Brain microvascular endothelial cell (primary cell): ENCODE results near the gene PPM1F.

Source experiments
- DNase-seq: peaks from one replicate; pipeline ENCODE4 v3.0.0-alpha.2; 2020
- H3K27ac ChIP-seq: fragments of 250-450 bp; sonication (Bioruptor Pico); 2 replicates; pipeline ENCODE4 v1.5.1; 2020; ENCODE audit warnings: mild to moderate bottlenecking, moderate library complexity
- H3K27me3 ChIP-seq: fragments of 250-450 bp; sonication (Bioruptor Pico); replicated peaks from 2 replicates; pipeline ENCODE4 v1.5.1; 2020; ENCODE audit warnings: mild to moderate bottlenecking
- H3K36me3 ChIP-seq: fragments of 250-450 bp; sonication (Bioruptor Pico); replicated peaks from 2 replicates; pipeline ENCODE4 v1.5.1; 2020; ENCODE audit warnings: mild to moderate bottlenecking
- H3K4me3 ChIP-seq: 2 replicates; pipeline ENCODE4 v1.5.1; 2011; ENCODE audit warnings: low read depth, mild to moderate bottlenecking, control low read depth, low read length, moderate library complexity
- in situ Hi-C: cut with HindIII; loops from 2 replicates; pipeline ENCODE4 v1.10.0; 2017; ENCODE audit warnings: low sequenced_read_pairs, low pct_ligation_motif_present
- TF ChIP-seq, protein P1 (sequence below): IDR thresholded peaks from 2 replicates; pipeline ENCODE4 v1.5.1; 2011; ENCODE audit warnings: low read depth, mild to moderate bottlenecking, moderate library complexity, low read length, control low read depth, inconsistent platforms; ENCODE audit errors: missing control alignments

Gene PPM1F

DNA sequence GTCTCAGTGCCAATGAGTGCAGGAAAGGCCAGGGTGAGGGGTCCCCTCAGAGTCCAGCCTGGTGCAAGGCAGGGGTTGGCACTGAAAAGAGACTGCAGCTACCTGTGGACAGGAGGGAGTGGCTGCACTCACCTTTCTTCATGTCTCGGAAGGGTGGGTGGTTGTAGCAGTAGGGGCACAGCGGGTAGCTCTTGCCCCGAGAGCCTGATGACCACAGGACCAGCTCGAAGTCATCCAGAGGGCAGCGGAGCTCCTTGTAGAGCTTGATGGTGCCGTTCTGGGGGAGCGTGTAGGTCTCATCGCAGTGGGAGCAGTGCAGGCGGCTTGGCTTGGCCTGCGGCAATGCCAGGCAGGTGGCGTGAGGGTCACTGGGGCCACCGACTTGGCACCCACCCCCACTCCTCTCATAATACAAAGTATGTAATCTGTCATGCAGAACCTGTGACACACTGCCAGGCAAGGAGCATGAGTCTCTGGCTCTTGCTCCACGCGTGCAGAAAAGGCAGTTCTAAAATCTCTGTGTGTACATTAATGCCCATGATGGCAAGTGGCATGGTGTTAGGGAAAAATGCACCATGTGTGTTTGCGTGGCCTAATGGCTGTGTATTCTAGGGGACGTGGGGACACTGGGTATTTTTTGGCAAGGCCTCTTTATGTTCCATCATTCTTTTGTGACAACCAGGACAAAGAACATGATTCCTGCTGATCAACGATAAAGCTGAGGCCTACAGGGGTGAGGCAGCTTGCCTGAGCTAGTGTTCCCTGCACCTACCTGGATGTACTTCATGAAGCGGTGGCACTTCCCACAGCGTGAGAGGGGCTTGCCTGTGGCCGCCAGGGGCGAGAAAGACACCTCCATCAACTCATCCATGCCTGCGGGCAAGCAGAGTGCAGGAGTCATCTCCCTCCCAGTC lies 6.0 kb upstream of the PPM1F start:
- Histone ChIP-seq H3K27me3 (no peaks in the 10 kb centered on the region), H3K36me3 (peaks cover 50% of the 10 kb centered on the region), H3K27ac (no peak overlapping the region), H3K4me3 (no peak overlapping the region)
- TF ChIP-seq, protein P1, sequence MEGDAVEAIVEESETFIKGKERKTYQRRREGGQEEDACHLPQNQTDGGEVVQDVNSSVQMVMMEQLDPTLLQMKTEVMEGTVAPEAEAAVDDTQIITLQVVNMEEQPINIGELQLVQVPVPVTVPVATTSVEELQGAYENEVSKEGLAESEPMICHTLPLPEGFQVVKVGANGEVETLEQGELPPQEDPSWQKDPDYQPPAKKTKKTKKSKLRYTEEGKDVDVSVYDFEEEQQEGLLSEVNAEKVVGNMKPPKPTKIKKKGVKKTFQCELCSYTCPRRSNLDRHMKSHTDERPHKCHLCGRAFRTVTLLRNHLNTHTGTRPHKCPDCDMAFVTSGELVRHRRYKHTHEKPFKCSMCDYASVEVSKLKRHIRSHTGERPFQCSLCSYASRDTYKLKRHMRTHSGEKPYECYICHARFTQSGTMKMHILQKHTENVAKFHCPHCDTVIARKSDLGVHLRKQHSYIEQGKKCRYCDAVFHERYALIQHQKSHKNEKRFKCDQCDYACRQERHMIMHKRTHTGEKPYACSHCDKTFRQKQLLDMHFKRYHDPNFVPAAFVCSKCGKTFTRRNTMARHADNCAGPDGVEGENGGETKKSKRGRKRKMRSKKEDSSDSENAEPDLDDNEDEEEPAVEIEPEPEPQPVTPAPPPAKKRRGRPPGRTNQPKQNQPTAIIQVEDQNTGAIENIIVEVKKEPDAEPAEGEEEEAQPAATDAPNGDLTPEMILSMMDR: no peak
- in situ Hi-C loops: no loop called here
- no peak for DNase-seq

DNA sequence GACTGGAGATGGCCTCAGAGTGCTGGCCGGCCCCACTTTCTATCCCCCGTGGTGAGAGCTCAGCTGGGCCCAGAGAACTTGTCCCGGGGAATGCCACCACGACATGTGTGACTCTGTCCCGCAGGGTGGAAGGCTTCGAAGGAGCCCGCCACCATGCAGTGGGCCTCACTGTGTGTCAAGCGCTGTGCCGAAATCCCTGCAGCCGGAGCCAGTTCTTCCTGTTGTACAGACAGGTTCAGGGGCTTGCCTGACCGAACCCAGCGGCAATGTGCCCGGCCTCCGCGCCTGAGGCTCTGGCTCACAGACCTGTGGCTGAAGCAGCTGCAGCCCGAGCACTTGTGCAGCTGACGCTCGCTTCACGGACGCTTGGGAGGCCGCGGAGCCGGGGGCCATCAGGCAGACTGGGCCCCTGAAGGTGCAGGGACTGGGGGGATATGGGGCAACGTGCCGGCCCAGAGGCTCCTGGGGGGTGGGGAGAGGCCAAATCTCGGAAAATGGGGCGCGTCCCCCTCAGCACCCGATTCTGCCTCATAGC lies 650 bp downstream of the PPM1F start:
- peak; percentile 34 for DNase-seq
- no peak overlapping the region for H3K27ac ChIP-seq

DNA sequence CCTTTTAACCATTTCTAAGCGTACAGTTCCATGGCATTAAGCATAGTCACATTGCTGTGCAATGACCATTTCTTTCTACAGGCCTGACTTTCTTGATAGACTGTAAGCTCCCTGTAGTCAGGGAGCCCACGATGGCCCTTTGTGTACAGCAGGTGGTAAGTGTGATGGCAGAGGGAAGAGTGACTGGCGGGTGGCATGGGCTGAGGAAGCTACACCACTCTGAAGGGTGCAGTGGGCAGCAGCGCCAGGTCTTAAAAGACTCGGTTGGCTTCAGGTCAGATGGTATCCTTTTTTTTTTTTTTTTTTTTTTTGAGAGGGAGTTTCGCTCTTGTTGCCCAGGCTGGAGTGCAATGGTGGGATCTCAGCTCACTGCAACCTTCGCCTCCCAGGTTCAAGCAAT lies 1.6 kb downstream of the PPM1F start:
- no peak for DNase-seq
- TF ChIP-seq, protein P1: no peak
- H3K36me3 ChIP-seq: peaks cover 2% of the 10 kb centered on the region
- H3K27ac ChIP-seq: no peak overlapping the region
- no peaks in the 10 kb centered on the region for H3K27me3 ChIP-seq
- in situ Hi-C loops: no loop called here
- no peak overlapping the region for H3K4me3 ChIP-seq

More for the DNA sequence above, 650 bp downstream of the PPM1F start:
- peak overlapping the region; percentile 72 for H3K4me3 ChIP-seq
- in situ Hi-C loops: no loop called here
- no peaks in the 10 kb centered on the region for H3K36me3 ChIP-seq
- TF ChIP-seq, protein P1: no peak
- no peaks in the 10 kb centered on the region for H3K27me3 ChIP-seq

DNA sequence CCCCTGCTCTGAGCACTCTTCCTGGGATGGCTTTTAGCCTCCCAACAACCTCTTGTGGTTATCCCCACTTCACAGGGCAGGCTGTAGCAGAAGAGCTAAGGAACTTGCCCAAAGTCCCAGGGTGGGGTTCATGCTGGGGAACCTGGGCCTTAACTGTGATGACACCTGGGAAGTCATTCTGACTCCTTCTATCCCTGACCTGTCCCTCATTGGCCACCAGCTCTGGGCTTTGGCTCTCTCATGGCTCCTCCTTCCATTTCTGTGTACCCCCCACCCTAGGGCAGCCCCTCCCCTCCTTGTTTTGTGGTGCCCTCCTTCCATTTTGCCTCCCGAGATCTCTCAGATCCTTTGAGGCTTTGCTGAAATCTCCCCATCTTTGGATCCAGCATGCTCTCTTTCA lies 2.7 kb downstream of the PPM1F start:
- no peak for DNase-seq
- Histone ChIP-seq H3K4me3 (no peak overlapping the region), H3K27ac (no peak overlapping the region), H3K36me3 (peaks cover 13% of the 10 kb centered on the region), H3K27me3 (no peaks in the 10 kb centered on the region)
- in situ Hi-C loops: loop anchor here (25.0 kb wide), 1 partner anchor 238 kb away; no protein-coding TSS in a partner anchor
- TF ChIP-seq, protein P1: no peak

DNA sequence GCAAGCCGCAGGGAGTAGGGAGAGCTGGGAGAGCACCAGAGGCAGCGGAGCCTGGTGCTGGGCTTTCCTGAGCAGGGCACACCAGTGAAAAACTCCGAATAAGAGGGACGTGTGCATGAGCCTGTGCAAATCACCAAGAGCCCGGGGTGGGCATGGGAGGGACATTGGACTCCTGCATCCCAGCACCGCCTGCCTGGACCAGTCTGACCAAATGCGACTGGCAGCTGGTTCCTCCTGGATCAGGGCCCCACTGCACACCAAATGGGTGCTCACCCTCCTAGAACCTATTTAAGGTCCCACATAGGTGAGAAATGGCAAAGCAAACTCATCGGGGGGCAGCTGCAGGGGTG lies 3.1 kb downstream of the PPM1F start:
- Histone ChIP-seq H3K4me3 (no peak overlapping the region), H3K27ac (no peak overlapping the region), H3K36me3 (peaks cover 17% of the 10 kb centered on the region), H3K27me3 (no peaks in the 10 kb centered on the region)
- in situ Hi-C loops: loop anchor here (25.0 kb wide), 1 partner anchor 237 kb away; no protein-coding TSS in a partner anchor
- TF ChIP-seq, protein P1: no peak
- no peak for DNase-seq
